Suppressor macrophage (primary cell): Measurements from ENCODE around the gene F13A1.

ENCODE experiments used
- DNase-seq, 4 experiments: peaks; one replicate each; pipeline ENCODE4 v3.0.0-alpha.2; 2020 to 2022

Gene F13A1

GRCh38 chr6:6191909-6192308 lies 128.6 kb downstream of the F13A1 start:
- DNase-seq: no peak

- peak in 1 of 4 experiments; percentile 15 for DNase-seq
Measured at GRCh38 chr6:6191476-6191875, 129.0 kb downstream of the F13A1 start.

GRCh38 chr6:6180684-6181083 lies 139.8 kb downstream of the F13A1 start:
- no peak for DNase-seq

- no peak for DNase-seq
Measured at GRCh38 chr6:6179858-6180623, 140.4 kb downstream of the F13A1 start.

- DNase-seq: no peak
Measured at GRCh38 chr6:6178795-6179194, 141.7 kb downstream of the F13A1 start.

- DNase-seq: no peak
Measured at GRCh38 chr6:6177754-6178153, 142.7 kb downstream of the F13A1 start.

- no peak for DNase-seq
Measured at GRCh38 chr6:6176586-6177228, 143.8 kb downstream of the F13A1 start.

- DNase-seq: no peak
Measured at GRCh38 chr6:6176127-6176526, 144.3 kb downstream of the F13A1 start.

GRCh38 chr6:6169141-6169540 lies 151.3 kb downstream of the F13A1 start:
- no peak for DNase-seq

GRCh38 chr6:6166064-6166463 lies 154.4 kb downstream of the F13A1 start:
- no peak for DNase-seq

- DNase-seq: no peak
Measured at GRCh38 chr6:6164367-6164766, 156.1 kb downstream of the F13A1 start.

- DNase-seq: no peak
Measured at GRCh38 chr6:6154335-6154734, 166.1 kb downstream of the F13A1 start.

GRCh38 chr6:6152060-6152459 lies 168.4 kb downstream of the F13A1 start:
- DNase-seq: no peak

- no peak for DNase-seq
Measured at GRCh38 chr6:6148192-6148815, 172.2 kb downstream of the F13A1 start.

GRCh38 chr6:6131492-6132109 lies 188.9 kb downstream of the F13A1 start:
- DNase-seq: peak; percentile 39 to 57 (median 54)

GRCh38 chr6:6125495-6125894 lies 195.0 kb downstream of the F13A1 start:
- DNase-seq: peak in 2 of 4 experiments; percentile 5 to 21

- no peak for DNase-seq
Measured at GRCh38 chr6:6123803-6124202, 196.7 kb downstream of the F13A1 start.

GRCh38 chr6:6121943-6122342 lies 198.5 kb downstream of the F13A1 start:
- no peak for DNase-seq

GRCh38 chr6:6105472-6106036 lies 214.9 kb downstream of the F13A1 start:
- DNase-seq: peak; percentile 29 to 67 (median 50)
